ENCODE results near the gene TUBGCP2. TPM values are rescaled to one million over a fixed set of nuclear protein-coding genes. Genes with fewer than 3 reads are reported as not detected.
"Not testable (repeated sequence)": the region's sequence is repeated elsewhere in the genome, so short reads cannot be mapped to it uniquely, and the experiment has no call there.

The TUBGCP2 gene
- polyA plus RNA-seq, 1 donor (not counting 4 experiments of a cell fraction or from before 2014, with no cell fraction given): 55.8 TPM

GRCh38 chr10:133266056-133266795 lies 42.4 kb downstream of the TUBGCP2 start:
- DNase-seq (ENCODE audit: low read depth, low spot score) (no peak), FAIRE-seq (no peak)
- no peak for TF ChIP-seq EZH2 (IDR thresholded peaks at IDR 0.05; ENCODE audit: low read length)
- TF ChIP-seq CTCF (optimal IDR thresholded peaks at IDR 0.05 in 1 of 3, IDR thresholded peaks at IDR 0.05 in 1 of 3, conservative IDR thresholded peaks at IDR 0.05 in 1 of 3; ENCODE audit: extremely low read depth in 1 of 3, insufficient read depth in 2 of 3, low read length in 3 of 3): no peak
- Histone ChIP-seq H3K36me3 (ENCODE audit: control insufficient read depth in 2 of 2, extremely low read depth in 1 of 2, insufficient read depth in 2 of 2, low read length in 2 of 2) (peaks cover 36 to 38% of the 10 kb centered on the region in 2 experiments), H3K79me2 (ENCODE audit: control insufficient read depth, insufficient read depth, low read length) (peaks cover 15% of the 10 kb centered on the region), H3K4me1 (ENCODE audit: control insufficient read depth, extremely low read depth, insufficient read depth, low read length) (peaks cover 29% of the 10 kb centered on the region), H2AFZ (ENCODE audit: control insufficient read depth, low read length) (no peak overlapping the region), H4K20me1 (ENCODE audit: control insufficient read depth, extremely low read depth, insufficient read depth, low read length) (peaks cover 14% of the 10 kb centered on the region), H3K9me3 (ENCODE audit: control insufficient read depth, low read depth, low read length) (no peaks in the 10 kb centered on the region), H3K9ac (ENCODE audit: control insufficient read depth, extremely low read depth, insufficient read depth, low read length) (no peak overlapping the region), H3K27ac (ENCODE audit: control insufficient read depth, insufficient read depth, low read length) (no peak overlapping the region), H3K4me3 (ENCODE audit: control insufficient read depth in 2 of 3, extremely low read depth in 1 of 3, insufficient read depth in 2 of 3, low read depth in 1 of 3, low read length in 3 of 3) (no peak overlapping the region), H3K4me2 (ENCODE audit: control insufficient read depth, extremely low read depth, insufficient read depth, low read depth, low read length) (no peak overlapping the region), H3K27me3 (ENCODE audit: control insufficient read depth, extremely low read depth, insufficient read depth, low read length) (no peaks in the 10 kb centered on the region), H3K9me1 (ENCODE audit: control insufficient read depth, extremely low read depth, insufficient read depth, low read length) (no peaks in the 10 kb centered on the region)
- dilution Hi-C loops (cut with MboI; ENCODE audit: extremely low pct_ligation_motif_present, low sequenced_read_pairs): no loop called here

DNA sequence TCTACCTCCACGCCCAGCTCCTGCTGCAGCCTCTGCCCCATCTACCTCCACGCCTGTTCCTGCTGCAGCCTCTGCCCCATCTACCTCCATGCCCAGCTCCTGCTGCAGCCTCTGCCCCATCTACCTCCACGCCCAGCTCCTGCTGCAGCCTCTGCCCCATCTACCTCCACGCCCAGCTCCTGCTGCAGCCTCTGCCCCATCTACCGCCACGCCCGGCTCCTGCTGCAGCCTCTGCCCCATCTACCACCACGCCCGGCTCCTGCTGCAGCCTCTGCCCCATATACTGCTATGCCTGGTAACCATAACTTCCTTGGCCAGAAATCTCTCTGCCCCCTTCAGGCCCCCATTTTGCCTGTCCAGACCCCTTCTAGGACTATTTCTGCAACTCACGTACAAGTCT lies 43.6 kb downstream of the TUBGCP2 start:
- dilution Hi-C loops (cut with MboI; ENCODE audit: extremely low pct_ligation_motif_present, low sequenced_read_pairs); H3K4me3 ChIP-seq (ENCODE audit: control insufficient read depth in 2 of 3, extremely low read depth in 1 of 3, insufficient read depth in 2 of 3, low read depth in 1 of 3, low read length in 3 of 3); DNase-seq (ENCODE audit: low read depth, low spot score); FAIRE-seq; H3K27me3 ChIP-seq (ENCODE audit: control insufficient read depth, extremely low read depth, insufficient read depth, low read length); H3K4me2 ChIP-seq (ENCODE audit: control insufficient read depth, extremely low read depth, insufficient read depth, low read depth, low read length); H3K27ac ChIP-seq (ENCODE audit: control insufficient read depth, insufficient read depth, low read length); H3K79me2 ChIP-seq (ENCODE audit: control insufficient read depth, insufficient read depth, low read length); H2AFZ ChIP-seq (ENCODE audit: control insufficient read depth, low read length); H3K9me3 ChIP-seq (ENCODE audit: control insufficient read depth, low read depth, low read length); H3K9me1 ChIP-seq (ENCODE audit: control insufficient read depth, extremely low read depth, insufficient read depth, low read length); H3K9ac ChIP-seq (ENCODE audit: control insufficient read depth, extremely low read depth, insufficient read depth, low read length): not testable (repeated sequence)
- H4K20me1 ChIP-seq (ENCODE audit: control insufficient read depth, extremely low read depth, insufficient read depth, low read length): peaks cover 11% of the 10 kb centered on the region
- peaks cover 31% of the 10 kb centered on the region for H3K4me1 ChIP-seq (ENCODE audit: control insufficient read depth, extremely low read depth, insufficient read depth, low read length)
- H3K36me3 ChIP-seq (ENCODE audit: control insufficient read depth in 2 of 2, extremely low read depth in 1 of 2, insufficient read depth in 2 of 2, low read length in 2 of 2): peaks cover 29 to 35% of the 10 kb centered on the region in 2 experiments

Data from keratinocyte (primary cell).